Astrocyte (in vitro differentiated cells and primary cell): ENCODE measurements around the gene GJA9. TPM values are rescaled to one million over a fixed set of nuclear protein-coding genes. Genes with fewer than 3 reads are reported as not detected.

Experiments
- DNase-seq: peaks from one replicate; pipeline ENCODE4 v3.0.0-alpha.2; 2010; ENCODE audit warnings: low read depth
- FAIRE-seq: peaks from 2 replicates; lab custom pipeline; 2011; peaks lifted over from hg19 to GRCh38; lab: Jason Lieb, UNC
- H2AFZ ChIP-seq: 2 replicates; pipeline ENCODE4 v1.6.0; 2012; ENCODE audit warnings: low read depth, low read length, inconsistent platforms
- H3K27ac ChIP-seq: 2 replicates; pipeline ENCODE4 v1.5.1; 2011; ENCODE audit warnings: low read depth, low read length, inconsistent platforms
- H3K27me3 ChIP-seq: 2 replicates; pipeline ENCODE4 v1.6.0; 2011; ENCODE audit warnings: low read length, inconsistent platforms; ENCODE audit not compliant: insufficient read depth
- H3K36me3 ChIP-seq: 2 replicates; pipeline ENCODE4 v1.5.1; 2011; ENCODE audit warnings: low read length, inconsistent platforms; ENCODE audit not compliant: insufficient read depth
- H3K4me1 ChIP-seq: 2 replicates; pipeline ENCODE4 v1.5.1; 2011; ENCODE audit warnings: low read length, inconsistent platforms; ENCODE audit not compliant: insufficient read depth
- H3K4me2 ChIP-seq: 2 replicates; pipeline ENCODE4 v1.6.0; 2012; ENCODE audit warnings: low read length, inconsistent platforms
- H3K4me3 ChIP-seq: 2 replicates; pipeline ENCODE4 v1.5.1; 2011; ENCODE audit warnings: low read depth, mild to moderate bottlenecking, low read length, inconsistent platforms; ENCODE audit not compliant: insufficient read depth
- H3K79me2 ChIP-seq: 2 replicates; pipeline ENCODE4 v1.6.0; 2012; ENCODE audit warnings: mild to moderate bottlenecking, low read length, inconsistent platforms; ENCODE audit not compliant: insufficient read depth
- H3K9ac ChIP-seq: 2 replicates; pipeline ENCODE4 v1.6.0; 2012; ENCODE audit warnings: mild to moderate bottlenecking, low read length, inconsistent platforms
- H3K9me3 ChIP-seq: 2 replicates; pipeline ENCODE4 v1.5.1; 2012; ENCODE audit warnings: low read depth, mild to moderate bottlenecking, low read length, inconsistent platforms; ENCODE audit not compliant: insufficient read depth
- H4K20me1 ChIP-seq: 2 replicates; pipeline ENCODE4 v1.6.0; 2012; ENCODE audit warnings: low read length, inconsistent platforms; ENCODE audit not compliant: insufficient read depth
- H3K27ac Mint-ChIP-seq: one replicate; pipeline ENCODE4 v1.8.0; 2021; ENCODE audit warnings: mild to moderate bottlenecking, mixed read lengths; ENCODE audit not compliant: unreplicated experiment
- H3K27me3 Mint-ChIP-seq: one replicate; pipeline ENCODE4 v1.8.0; 2021; ENCODE audit warnings: low read depth, mixed read lengths; ENCODE audit not compliant: unreplicated experiment
- H3K36me3 Mint-ChIP-seq: one replicate; pipeline ENCODE4 v1.8.0; 2021; ENCODE audit warnings: low read depth, mixed read lengths; ENCODE audit not compliant: unreplicated experiment
- H3K4me1 Mint-ChIP-seq: one replicate; pipeline ENCODE4 v1.8.0; 2021; ENCODE audit warnings: low read depth, mixed read lengths; ENCODE audit not compliant: unreplicated experiment
- H3K4me3 Mint-ChIP-seq: one replicate; pipeline ENCODE4 v1.8.0; 2021; ENCODE audit warnings: mild to moderate bottlenecking, moderate library complexity, mixed read lengths; ENCODE audit not compliant: unreplicated experiment
- H3K9me3 Mint-ChIP-seq: one replicate; pipeline ENCODE4 v1.8.0; 2021; ENCODE audit warnings: mild to moderate bottlenecking, mixed read lengths; ENCODE audit not compliant: unreplicated experiment
- EZH2 ChIP-seq: IDR thresholded peaks from 2 replicates; pipeline ENCODE4 v1.6.1; 2012; ENCODE audit warnings: mild to moderate bottlenecking, low read length, inconsistent platforms; ENCODE audit not compliant: insufficient read depth
- total RNA-seq: library from RNA; stranded (reverse); gene quantifications from 2 replicates; pipeline ENCODE4 v1.2.1, GENCODE V29; 2021
- TF ChIP-seq, protein P1 (sequence below): IDR thresholded peaks from 2 replicates; pipeline ENCODE4 v1.5.1; 2011; ENCODE audit warnings: low read depth, mild to moderate bottlenecking, inconsistent platforms, low read length, moderate library complexity; ENCODE audit not compliant: insufficient read depth

The GJA9 gene
- total RNA-seq, 1 donor from 2014 or later = not detected

DNA sequence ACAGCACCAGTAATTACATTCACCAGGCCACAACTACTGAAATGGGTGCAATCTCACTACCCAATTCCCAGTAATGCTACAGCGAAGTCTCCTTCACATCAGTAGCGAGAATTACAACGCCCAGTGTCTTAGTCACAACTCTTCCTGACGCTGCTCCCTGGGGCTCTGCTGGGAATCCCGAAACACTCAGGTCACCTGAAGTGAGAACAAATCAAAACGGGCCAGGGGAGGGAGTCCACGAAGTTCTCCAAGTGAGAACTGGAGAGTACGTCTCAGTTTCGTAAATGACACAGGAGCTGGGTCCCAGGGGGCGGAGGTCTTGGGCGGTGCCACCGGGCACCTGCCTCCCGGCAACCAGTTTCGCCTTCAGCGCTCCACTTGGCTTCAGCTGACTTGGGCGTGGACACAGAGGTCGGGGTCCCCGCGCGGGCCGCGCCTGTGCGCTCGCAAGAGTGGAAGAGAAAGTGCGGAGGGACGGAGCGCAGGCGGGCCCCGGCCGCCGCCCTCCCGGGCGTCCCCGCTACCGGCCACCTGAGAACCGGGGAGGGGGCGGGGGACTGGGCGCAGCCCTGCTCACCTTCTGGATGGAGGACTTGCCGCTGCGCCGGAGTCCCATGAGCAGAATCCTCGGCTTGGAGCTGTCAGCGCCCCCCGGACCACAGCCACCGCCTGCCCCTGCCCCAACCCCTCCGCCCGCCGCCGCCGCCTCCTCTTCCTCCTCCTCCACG lies 22.4 kb downstream of the GJA9 start:
- peak overlapping the region; percentile 89 for H3K4me2 ChIP-seq
- Mint-ChIP-seq H3K4me3 (peak overlapping the region; percentile 96), H3K9me3 (no peaks in the 10 kb centered on the region), H3K27me3 (no peaks in the 10 kb centered on the region), H3K27ac (peak overlapping the region; percentile 58), H3K4me1 (peaks cover 7% of the 10 kb centered on the region), H3K36me3 (peaks cover 11% of the 10 kb centered on the region)
- H3K9me3 ChIP-seq = no peaks in the 10 kb centered on the region
- H3K36me3 ChIP-seq = peaks cover 11% of the 10 kb centered on the region
- H3K9ac ChIP-seq = peak overlapping the region; percentile 90
- H3K4me3 ChIP-seq = peak overlapping the region; percentile 92
- peak overlapping the region; percentile 68 for H3K27ac ChIP-seq
- no peaks in the 10 kb centered on the region for H3K27me3 ChIP-seq
- H3K4me1 ChIP-seq = peaks cover 3% of the 10 kb centered on the region
- FAIRE-seq = no peak
- peaks cover 43% of the 10 kb centered on the region for H3K79me2 ChIP-seq
- H4K20me1 ChIP-seq = peaks cover 21% of the 10 kb centered on the region
- TF ChIP-seq, protein P1, sequence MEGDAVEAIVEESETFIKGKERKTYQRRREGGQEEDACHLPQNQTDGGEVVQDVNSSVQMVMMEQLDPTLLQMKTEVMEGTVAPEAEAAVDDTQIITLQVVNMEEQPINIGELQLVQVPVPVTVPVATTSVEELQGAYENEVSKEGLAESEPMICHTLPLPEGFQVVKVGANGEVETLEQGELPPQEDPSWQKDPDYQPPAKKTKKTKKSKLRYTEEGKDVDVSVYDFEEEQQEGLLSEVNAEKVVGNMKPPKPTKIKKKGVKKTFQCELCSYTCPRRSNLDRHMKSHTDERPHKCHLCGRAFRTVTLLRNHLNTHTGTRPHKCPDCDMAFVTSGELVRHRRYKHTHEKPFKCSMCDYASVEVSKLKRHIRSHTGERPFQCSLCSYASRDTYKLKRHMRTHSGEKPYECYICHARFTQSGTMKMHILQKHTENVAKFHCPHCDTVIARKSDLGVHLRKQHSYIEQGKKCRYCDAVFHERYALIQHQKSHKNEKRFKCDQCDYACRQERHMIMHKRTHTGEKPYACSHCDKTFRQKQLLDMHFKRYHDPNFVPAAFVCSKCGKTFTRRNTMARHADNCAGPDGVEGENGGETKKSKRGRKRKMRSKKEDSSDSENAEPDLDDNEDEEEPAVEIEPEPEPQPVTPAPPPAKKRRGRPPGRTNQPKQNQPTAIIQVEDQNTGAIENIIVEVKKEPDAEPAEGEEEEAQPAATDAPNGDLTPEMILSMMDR = no peak
- no peak for TF ChIP-seq EZH2
- peak overlapping the region; percentile 92 for H2AFZ ChIP-seq
- peak; percentile 67 for DNase-seq

DNA sequence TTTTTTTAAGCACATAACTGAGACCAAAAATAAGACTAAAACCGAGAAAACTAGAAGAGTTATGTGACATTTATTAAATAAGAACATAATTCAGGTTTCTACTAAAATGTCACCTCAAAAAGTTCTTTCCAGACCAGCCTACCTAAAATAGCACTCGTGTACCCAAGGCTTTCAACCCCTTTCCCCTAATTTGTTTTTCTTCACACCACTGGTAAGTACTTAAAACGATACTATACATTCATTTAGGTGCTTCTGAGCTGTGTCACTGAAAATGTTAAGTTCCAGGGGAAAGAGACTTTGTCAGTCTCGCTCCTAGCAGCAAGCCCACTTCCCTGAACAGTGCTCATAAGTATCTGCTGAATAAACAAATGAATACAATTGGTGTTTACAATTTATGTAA lies 28.6 kb downstream of the GJA9 start:
- Histone ChIP-seq H3K36me3 (peaks cover 13% of the 10 kb centered on the region), H3K9ac (no peak overlapping the region), H3K79me2 (peaks cover 11% of the 10 kb centered on the region), H3K27me3 (no peaks in the 10 kb centered on the region), H3K27ac (no peak overlapping the region), H3K9me3 (no peaks in the 10 kb centered on the region), H4K20me1 (peaks cover 10% of the 10 kb centered on the region), H2AFZ (no peak overlapping the region), H3K4me2 (no peak overlapping the region), H3K4me1 (no peaks in the 10 kb centered on the region), H3K4me3 (no peak overlapping the region)
- H3K4me3 Mint-ChIP-seq = no peak overlapping the region
- no peaks in the 10 kb centered on the region for H3K27me3 Mint-ChIP-seq
- FAIRE-seq = no peak
- peaks cover 12% of the 10 kb centered on the region for H3K36me3 Mint-ChIP-seq
- TF ChIP-seq EZH2 = no peak
- TF ChIP-seq, protein P1 = no peak
- DNase-seq = no peak
- H3K4me1 Mint-ChIP-seq = peaks cover 2% of the 10 kb centered on the region
- H3K9me3 Mint-ChIP-seq = no peaks in the 10 kb centered on the region
- H3K27ac Mint-ChIP-seq = no peak overlapping the region

DNA sequence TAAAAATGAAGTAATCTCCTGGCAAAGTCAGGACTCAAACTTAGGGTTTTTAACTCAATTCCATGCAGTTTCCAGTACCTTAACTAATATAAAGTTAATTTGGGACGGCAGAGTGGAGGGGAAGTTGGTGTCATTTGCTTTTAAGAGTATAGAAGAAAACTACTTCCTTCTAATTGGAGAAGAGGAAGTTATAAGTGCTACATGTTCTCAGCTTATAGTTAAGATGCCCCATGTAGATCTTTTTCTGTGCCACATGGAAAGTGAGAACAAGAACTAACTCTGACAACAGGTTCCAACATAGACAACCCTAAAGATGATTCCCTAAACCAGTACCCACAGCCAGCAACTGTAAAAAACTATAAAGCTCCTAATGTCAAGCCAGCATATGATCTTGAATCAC lies 33.3 kb downstream of the GJA9 start:
- H3K4me1 ChIP-seq = no peaks in the 10 kb centered on the region
- Mint-ChIP-seq H3K27me3 (no peaks in the 10 kb centered on the region), H3K4me1 (no peaks in the 10 kb centered on the region), H3K9me3 (no peaks in the 10 kb centered on the region), H3K4me3 (no peak overlapping the region), H3K36me3 (peaks cover 11% of the 10 kb centered on the region), H3K27ac (no peak overlapping the region)
- H3K9me3 ChIP-seq = no peaks in the 10 kb centered on the region
- FAIRE-seq (no peak), DNase-seq (no peak)
- H3K36me3 ChIP-seq = peaks cover 19% of the 10 kb centered on the region
- no peak overlapping the region for H3K9ac ChIP-seq
- H2AFZ ChIP-seq = no peak overlapping the region
- H3K4me2 ChIP-seq = no peak overlapping the region
- no peaks in the 10 kb centered on the region for H3K27me3 ChIP-seq
- peaks cover 11% of the 10 kb centered on the region for H4K20me1 ChIP-seq
- no peaks in the 10 kb centered on the region for H3K79me2 ChIP-seq
- no peak overlapping the region for H3K27ac ChIP-seq
- no peak overlapping the region for H3K4me3 ChIP-seq
- TF ChIP-seq EZH2 = no peak
- TF ChIP-seq, protein P1 = no peak
